Gastrocnemius medialis (tissue), 4 donors: ENCODE measurements around the gene BRMS1.

Experiments used
- POLR2A ChIP-seq, 2 donors: fragments of 450-650 bp; IDR thresholded peaks; one replicate each; pipeline ENCODE4 v1.6.1; 2017; ENCODE audit warnings: antibody characterized with exemption in 2 of 2, mild to moderate bottlenecking in 2 of 2, moderate library complexity in 2 of 2
- TF ChIP-seq, protein P1 (sequence below), 5 experiments: fragments of 450-650 bp in 3 of 5; fragments of 200-600 bp in 2 of 5; sonication (generic) in 2 of 5; IDR thresholded peaks in 4 of 5; conservative IDR thresholded peaks in 1 of 5; 1 replicate in 4 of 5; 2 replicates in 1 of 5; pipeline ENCODE4 v1.5.1; 2016 to 2019; ENCODE audit warnings: antibody characterized with exemption in 5 of 5, mild to moderate bottlenecking in 3 of 5, moderate library complexity in 3 of 5

DNA sequence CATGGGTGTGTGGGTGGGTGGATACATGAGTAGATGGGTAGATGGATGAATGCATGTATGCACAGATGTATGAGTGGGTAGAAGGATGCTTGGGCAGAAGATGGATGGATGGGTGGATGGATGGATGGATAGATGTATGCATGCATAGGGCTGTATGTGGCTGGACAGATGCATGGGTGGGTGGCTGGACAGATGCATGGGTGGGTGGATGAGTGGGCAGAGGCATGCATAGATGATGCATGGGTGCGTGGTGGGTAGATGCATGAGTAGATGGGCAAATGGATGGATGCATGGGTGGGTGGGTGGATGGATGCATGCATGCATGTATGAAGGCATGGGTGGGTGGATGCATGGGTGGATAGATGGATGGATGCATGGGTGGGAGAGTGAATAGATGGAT is 21.2 kb downstream of the BRMS1 start:
- no peak for TF ChIP-seq POLR2A (IDR thresholded peaks at IDR 0.05)
- TF ChIP-seq, protein P1, sequence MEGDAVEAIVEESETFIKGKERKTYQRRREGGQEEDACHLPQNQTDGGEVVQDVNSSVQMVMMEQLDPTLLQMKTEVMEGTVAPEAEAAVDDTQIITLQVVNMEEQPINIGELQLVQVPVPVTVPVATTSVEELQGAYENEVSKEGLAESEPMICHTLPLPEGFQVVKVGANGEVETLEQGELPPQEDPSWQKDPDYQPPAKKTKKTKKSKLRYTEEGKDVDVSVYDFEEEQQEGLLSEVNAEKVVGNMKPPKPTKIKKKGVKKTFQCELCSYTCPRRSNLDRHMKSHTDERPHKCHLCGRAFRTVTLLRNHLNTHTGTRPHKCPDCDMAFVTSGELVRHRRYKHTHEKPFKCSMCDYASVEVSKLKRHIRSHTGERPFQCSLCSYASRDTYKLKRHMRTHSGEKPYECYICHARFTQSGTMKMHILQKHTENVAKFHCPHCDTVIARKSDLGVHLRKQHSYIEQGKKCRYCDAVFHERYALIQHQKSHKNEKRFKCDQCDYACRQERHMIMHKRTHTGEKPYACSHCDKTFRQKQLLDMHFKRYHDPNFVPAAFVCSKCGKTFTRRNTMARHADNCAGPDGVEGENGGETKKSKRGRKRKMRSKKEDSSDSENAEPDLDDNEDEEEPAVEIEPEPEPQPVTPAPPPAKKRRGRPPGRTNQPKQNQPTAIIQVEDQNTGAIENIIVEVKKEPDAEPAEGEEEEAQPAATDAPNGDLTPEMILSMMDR (IDR thresholded peaks at IDR 0.05 in 4 of 5, conservative IDR thresholded peaks at IDR 0.05 in 1 of 5) = no peak
